Midbrain (tissue), 1 donor: Measurements from ENCODE around the gene ACVR1C.
"Not testable (repeated sequence)": the region's sequence is repeated elsewhere in the genome, so short reads cannot be mapped to it uniquely, and the experiment has no call there.

Experiments used
- DNase-seq: peaks from one replicate; lab custom pipeline; 2025; lab: John Stamatoyannopoulos, UW

ACVR1C gene

DNA sequence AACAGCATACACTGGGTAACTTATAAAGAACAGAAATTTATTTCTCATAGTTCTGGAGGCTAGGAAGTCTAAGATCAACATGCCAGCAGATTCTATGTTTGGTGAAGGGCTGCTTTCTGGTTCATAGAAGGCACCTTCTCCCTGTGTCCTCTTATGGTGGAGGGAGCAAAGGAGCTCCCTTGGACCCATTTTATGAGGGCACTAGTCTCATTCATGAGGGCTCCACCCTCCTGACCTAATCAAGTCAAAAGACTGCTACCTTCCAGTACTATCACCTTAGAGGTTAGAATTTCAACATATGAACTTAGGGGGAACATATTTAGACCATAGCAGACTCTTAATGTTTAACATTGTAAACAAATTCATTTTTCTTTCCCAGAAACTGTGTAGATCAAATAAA, 54.5 kb downstream of the ACVR1C start:
- no peak for DNase-seq

DNA sequence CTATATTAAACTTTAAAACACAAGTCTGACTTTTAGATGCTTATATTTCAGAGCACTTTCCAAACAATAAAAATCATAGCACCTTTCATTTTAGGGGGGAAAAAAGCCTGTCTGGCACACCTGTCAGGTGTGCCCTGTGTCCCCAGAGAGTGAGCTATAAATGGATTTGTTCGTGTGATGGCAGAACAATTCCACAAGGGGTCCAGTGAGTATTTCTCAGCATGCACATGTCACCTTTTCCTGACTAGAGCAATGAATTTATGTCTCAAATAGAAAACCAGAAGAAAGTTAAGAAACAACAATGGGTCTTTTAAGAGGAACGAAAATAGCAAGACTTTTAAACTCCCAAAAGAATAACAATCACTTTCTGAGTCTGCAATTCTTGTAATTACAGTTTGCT, 55.9 kb downstream of the ACVR1C start:
- DNase-seq: no peak

DNA sequence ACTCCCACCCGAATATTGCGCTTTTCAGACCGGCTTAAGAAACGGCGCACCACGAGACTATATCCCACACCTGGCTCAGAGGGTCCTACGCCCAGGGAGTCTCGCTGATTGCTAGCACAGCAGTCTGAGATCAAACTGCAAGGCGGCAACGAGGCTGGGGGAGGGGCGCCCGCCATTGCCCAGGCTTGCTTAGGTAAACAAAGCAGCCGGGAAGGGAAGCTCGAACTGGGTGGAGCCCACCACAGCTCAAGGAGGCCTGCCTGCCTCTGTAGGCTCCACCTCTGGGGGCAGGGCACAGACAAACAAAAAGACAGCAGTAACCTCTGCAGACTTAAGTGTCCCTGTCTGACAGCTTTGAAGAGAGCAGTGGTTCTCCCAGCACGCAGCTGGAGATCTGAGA, 62.0 kb downstream of the ACVR1C start:
- not testable (repeated sequence) for DNase-seq

DNA sequence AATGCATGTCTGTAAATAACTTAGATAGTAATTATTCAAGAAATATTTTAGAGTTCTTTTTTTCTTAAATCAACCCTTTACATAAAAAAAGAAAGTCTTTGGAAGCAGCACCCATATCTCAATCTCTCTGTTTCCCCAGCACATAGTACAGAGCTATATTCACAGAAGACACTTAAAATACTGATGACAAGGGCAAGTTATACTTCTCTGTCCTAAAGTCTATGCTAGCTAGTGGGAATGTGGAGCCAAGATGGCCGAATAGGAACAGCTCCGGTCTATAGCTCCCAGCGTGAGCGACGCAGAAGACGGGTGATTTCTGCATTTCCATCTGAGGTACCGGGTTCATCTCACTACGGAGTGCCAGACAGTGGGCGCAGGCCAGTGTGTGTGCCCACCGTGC, 62.6 kb downstream of the ACVR1C start:
- not testable (repeated sequence) for DNase-seq

DNA sequence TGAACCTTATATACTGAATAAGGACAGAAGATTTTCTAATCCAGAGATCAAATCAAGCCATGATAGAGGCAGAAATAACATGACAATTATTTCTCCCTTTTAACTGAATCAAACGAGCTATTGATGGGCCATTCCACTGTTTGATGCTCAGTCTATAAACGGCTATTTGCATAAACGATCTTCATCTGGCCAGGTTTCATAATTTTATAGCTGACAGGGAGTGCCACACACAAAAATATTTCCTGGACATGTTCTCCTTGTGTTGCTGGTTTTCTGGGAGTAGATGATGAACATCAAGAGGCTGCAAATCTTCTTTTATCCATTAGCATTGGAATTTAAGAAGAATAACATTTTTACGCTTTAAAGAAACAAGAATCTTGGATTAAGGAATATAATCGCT, 63.1 kb downstream of the ACVR1C start:
- DNase-seq: no peak

DNA sequence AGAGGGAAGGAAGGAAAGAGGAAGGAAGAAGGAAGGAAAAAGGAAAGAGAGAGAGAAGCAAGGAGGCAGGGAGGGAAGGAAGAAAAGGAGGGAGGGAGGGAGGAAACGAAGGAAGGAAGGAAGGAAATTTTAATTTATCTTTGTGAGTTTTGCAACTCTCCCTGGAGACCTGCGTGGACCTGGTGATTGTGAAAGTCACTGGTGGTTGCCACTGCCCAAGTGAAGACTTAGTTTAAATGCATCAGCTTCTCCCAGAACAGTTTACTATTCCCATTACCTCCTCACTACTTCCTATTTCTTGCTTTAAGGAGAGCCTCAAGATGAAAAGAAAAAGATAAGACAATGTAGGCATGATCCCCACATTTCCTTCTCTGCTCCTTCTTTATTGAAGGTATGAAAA, 68.8 kb downstream of the ACVR1C start:
- no peak for DNase-seq

DNA sequence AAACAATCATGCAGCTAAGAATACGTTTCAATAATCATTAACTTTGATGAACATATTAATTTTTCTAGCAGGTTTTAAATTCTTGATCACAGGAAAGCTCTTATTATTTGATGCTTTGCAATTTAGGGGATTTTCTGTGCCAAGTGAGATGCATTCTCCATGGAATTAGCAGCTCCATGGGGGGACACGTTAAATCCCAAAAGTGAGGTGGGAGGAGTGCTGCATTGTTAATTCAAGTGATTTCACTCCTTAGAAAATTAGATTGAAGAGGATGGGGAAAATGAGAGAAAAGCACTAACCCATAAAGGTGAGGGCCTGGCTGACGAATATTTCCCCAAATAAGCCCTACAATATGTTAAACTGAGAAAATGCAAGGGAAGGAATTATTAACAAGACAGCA, 69.2 kb downstream of the ACVR1C start:
- DNase-seq: no peak

DNA sequence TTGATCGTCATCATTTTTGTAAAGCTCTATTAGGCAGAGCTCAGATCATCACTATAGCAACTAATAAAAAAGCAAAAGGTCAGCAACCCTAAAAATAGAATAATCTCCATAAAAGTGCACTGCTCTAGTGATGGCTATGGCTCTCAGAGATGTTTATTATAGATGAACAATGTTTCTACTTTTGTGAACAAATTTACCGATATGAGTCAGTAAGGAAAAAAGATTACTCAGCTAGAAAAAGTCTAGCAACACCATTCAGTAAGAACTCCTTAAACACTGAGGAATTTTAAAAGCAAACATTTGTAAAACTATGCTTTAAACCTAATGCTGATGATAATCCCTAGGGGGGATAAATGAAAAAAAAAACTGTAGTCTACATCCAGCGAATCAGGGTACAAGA, 69.6 kb downstream of the ACVR1C start:
- DNase-seq: no peak

DNA sequence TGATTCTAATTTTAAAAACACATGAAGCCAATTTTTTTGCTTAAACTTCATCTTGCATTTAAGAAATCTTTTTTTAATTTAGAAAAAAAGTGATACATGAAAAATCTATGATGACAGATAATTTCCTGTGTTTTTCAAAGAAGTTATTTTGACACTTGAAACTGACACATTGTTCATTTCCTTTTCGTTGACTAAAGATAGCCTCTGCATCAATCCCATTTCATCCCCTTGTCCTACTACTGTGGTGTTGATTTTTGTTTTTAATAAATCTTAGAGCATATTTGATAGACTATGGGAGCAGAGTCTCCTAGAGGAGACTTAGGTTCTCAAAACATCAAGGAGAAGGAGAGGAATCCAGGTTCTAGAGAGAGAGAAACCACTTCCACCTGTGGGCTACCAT, 70.9 kb downstream of the ACVR1C start:
- no peak for DNase-seq

DNA sequence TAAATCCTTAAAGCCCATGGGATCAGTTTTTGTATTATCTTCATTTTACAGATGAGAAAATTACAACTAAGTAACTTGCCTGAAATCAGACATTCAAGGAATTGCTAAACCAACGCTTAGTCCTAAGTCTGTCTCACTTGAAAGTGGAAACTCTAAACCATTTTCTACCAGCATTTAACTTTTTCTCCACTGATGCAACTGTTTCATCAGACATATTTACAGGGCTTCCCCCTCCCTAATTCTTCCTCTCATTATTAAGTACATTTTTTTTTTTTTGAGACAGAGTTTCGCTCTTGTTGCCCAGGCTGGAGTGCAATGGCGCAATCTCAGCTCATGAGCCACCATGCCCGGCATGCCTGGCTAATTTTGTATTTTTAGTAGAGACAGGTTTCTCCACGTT, 88.6 kb downstream of the ACVR1C start:
- no peak for DNase-seq

DNA sequence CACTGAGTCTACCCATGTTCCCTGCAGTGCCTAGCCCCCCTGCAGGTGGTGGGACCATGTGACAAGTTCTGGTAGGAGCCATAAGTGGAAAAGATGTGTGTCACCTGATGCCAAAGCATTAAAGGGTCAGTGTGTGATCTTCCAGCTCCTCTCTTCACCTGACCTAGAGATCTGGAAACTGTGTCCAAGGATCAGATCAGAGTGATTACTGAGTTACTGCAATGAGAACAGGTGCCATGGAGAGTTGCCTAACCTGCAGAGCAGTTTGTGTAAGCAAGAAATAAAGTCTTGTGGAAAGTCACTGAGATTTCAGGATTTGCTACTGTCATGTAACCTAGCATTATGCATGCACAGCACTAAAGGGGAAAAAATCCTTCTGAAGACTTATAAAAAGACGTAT, 90.6 kb downstream of the ACVR1C start:
- DNase-seq: no peak

DNA sequence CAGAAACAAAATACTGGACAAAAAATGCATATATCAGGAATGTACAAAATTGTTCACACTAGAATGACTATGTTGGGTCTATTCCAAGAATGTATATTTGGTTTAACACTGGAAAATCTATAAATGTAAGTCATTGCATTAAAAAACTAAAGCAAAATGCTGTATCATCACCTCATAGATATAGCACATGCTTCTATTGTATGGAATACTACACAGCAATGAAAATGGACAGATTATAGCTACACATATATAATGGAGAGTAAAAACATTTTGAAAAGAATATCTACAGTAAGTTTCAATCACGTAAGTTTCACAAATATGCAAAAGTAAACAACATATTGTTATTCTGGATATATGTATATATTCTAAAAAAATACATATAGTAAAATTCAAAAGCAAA, 91.8 kb downstream of the ACVR1C start:
- no peak for DNase-seq

DNA sequence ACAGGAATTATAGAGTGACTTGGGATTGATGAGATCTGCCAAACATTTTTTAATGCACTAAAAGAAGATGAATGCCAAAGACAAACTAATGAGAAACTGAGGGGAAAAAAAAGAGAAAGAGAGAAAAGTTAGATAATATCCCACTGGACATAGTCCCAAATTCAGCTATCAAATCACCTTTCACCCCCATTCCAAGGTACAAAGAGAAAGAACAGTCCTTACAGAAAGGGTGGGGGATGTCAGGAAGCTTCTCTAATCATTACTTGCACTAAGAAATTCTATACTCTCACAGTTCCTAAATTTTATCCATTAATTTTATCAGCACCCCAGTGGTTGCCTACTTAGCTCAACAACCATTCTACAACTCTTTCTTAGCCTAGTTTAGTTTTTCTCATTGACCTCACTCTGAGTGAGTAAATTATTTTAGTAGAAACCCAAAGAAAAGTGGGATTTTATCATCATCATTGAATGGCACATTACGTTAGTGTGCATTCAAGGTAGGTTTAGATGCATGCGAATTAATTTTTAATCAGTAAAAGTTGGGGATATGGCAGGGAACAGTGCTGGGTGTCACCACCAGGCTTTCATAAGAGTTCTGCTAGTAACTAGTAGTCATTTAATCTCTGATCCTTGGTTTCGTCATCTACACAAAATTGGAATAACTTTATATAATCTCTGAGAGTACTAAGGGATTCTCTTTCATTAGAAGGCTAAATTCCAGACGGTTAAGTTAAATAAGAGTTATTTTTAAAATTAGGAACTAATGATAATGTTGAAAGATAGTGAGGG, 99.5 kb downstream of the ACVR1C start:
- DNase-seq: no peak

DNA sequence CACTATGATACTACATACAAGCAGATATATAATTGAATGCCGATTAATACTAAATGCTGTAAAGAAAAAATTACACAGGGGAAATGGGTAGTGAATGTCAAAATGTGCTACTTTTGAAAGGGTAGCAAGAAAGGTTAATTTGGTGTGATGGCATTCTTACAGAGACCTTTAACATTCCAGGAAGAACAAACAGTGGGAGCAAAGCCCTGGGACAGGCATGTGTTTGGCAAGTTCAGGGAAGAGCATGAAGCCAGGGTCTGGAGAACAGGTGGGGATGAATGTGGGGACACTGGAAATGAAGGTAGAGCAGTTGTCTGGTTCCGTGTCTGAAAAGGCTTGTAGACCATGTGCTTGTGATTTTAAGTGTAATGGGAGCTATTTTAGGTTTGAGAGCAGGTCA, 102.6 kb downstream of the ACVR1C start:
- no peak for DNase-seq

DNA sequence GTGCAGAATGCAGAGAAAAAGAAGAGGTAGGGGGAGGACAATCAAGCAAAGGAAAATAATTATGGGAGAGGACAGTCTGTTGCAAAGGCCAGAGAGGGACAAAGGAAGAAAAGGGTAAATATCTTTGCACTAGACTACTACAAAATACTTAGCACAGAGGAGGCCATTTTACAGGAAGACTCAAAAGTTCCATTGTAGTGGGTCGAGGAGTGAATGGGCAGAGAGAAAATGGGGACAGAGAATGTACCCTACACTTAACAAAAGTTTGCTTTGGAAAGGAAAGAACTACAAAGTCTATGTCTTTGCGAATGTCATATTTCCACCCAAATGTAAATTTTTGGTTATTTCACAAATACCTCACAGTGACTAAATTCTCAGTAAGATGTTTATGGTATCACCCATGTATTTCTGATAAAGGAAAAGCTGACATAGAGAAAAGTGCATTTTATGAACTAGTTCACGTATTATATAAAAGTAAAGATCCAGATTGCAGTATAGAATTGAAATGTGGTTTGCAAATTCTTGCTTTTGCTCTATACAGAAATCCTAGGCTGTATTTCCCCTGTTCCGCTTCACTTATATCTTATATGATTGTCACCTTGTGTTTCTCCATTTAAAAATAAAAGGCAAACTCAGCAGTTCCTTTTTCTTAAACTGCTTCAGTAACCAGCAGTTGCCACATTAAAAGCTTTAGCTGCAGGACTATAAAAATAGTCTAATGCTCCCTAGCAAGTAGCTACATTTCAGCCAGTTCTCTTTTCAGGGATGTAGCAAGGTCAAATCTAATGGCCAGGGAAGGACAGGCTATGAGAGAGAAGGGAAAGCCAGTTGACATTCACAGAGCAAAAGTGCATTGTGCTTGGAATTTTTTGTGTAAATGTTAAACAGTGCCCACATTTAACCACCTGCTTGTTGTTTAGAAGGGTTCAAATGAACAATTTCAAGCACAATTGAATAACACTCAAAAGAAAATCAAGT, 105.1 kb downstream of the ACVR1C start:
- no peak for DNase-seq

DNA sequence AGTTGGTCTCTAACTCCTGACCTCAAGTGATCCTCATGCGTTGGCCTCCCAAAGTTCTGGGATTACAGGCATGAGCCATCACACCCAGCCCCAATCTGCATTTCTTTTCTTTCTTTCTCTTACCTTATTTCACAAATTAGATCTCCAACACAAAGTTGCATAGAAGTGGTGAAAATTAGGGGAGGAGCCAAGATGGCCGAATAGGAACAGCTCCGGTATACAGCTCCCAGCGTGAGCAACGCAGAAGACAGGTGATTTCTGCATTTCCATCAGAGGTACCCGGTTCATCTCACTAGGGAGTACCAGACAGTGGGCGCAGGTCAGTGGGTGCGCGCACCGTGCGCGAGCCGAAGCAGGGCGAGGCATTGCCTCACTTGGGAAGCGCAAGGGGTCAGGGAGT, 113.7 kb downstream of the ACVR1C start:
- not testable (repeated sequence) for DNase-seq

DNA sequence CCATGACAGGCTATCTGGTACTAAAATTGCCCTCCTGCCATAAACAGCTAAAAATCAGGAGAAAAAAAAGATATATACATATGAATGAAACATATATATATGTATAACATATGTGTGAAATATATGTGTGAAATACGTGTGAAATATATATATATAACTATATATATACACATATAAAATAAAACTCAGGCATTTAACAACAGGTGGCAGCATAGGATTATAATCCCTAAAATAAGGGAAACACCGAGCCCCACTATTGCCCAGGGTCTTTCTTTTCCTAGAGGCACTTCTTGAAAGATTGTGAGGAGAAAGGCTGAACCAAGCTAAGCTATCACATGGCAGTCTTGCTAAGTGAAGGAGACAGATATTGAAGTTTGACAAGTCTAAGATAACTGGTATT, 118.9 kb downstream of the ACVR1C start:
- DNase-seq: peak; percentile 5

DNA sequence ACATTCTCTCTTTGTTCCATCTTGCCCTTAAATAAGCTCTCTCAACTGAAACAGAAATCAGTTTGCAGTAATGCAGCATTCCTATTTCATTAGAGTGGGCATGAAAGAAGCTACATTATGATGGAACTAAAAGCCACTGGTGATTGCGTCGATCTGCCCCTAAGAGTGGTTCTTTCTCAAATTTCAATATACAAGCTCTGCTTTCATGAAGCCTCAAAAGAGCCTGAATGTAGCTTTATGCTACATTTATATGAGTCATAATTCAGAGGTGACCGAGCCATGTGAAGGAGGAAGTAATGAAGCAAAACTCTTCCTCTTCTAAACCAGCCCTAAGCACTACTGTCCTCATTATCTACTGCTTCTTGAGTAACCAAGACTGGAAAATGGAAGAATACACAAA, 120.0 kb downstream of the ACVR1C start:
- no peak for DNase-seq

DNA sequence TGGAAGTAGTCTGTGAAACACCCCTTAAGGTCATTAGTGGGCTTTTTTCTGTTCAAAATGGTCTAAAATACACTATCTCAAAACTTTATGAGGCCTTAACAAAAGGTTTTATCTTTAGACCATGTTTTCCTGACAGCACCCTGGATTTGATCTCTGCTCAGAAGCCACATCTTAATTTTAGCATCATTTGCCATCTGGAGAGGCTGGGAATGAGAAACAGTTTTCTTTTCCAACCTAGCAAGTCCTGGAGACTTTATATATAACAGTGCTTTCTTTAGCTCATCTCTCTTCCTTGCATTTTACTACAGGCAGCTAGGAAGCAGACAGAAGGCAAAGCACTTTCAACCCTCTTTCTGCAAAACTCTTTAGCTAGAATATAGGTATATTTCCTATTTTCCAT, 122.1 kb downstream of the ACVR1C start:
- no peak for DNase-seq

DNA sequence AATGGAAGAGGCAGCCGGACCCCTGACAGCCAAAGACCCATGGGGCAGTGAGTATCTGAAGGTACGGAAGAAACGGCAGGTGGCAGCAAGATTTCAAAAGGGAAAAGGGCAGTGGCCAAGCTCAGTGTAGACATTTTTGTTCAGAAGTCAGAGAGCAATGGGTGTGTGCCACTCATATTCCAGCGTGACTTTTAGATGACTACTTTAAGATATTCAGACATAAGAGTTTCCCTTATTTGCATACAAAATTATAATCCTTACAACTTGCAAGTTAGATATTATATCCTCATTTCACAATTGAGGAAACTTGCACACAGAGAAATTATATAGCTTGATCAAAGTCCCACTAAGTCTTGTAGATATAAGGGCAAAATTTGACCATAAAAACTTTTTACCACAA, 124.0 kb downstream of the ACVR1C start:
- DNase-seq: no peak

DNA sequence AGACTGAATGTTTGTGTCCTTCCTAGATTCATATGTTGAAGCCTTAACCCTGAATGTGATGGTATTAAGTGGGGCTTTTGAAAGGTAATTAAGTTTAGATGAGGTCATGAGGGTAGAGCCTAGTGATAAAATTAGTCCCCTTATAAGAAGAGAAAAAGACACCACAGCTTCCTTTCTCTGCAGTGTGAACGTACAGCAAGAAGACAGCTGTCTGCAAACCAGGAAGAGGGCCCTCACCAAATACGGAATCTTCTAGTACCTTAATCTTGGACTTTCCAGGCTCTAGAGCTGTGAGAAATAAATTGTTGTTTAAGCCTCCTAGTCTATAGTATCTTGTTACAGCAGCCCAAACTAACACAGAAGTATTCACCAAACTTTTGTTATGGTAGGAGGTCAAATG, 127.6 kb downstream of the ACVR1C start:
- DNase-seq: no peak

DNA sequence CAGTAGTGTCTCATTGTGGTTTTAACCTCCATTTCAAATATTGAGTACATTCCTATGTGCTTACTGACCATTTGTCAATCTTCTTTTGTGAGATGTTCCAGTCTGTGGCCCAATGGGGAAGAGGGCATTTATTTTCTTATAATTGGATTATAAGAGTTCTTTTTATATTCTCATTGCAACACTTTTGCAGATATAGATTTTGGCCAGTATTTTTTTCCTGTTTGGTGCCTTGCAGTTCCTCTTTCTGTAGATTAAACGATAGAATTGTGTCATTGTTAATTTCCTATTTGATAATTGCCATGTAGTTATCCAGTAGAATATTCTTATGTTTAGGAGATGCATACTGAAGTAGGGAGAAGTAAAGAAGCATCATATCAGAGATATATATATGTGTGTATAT, 128.3 kb downstream of the ACVR1C start:
- DNase-seq: no peak

DNA sequence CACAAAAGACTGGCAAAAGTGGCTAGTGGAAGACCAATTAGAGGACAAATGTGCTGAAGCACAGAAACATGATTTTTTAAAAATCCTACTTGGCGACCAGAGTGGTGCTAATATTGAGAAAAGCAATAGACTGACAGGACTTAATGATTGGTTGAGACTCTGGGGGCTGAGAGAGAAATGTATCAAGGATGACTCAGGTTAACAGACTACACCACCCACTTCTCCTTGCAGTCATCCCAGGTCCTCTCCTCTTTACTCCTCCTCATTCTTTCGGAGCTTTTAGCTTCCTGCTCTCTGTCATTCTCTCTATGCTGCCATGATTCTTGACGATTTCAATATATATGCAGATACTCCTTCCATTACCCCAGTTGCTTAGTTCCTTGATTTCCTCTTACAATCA, 130.2 kb downstream of the ACVR1C start:
- no peak for DNase-seq
